Aorta (tissue), 5 donors: ENCODE measurements around the gene RNF113B. TPM values are rescaled to one million over a fixed set of nuclear protein-coding genes. Genes with fewer than 3 reads are reported as not detected.
A peak's percentile ranks its signal among the peaks of the same experiment; 100 is the strongest.

Source experiments
- ATAC-seq: fragments of 200-7000 bp; cut with Tn5 transposase; one replicate; pipeline ENCODE4 v1.9.1; 2022; ENCODE audit warnings: moderate library complexity; ENCODE audit not compliant: low FRiP score
- DNase-seq, 2 donors: peaks; one replicate each; pipeline ENCODE4 v3.0.0-alpha.2; 2020
- H3K27ac ChIP-seq, 2 donors: one replicate each; pipeline ENCODE4 v1.5.1; 2013; ENCODE audit warnings: low read length in 2 of 2, mild to moderate bottlenecking in 2 of 2, moderate library complexity in 2 of 2, control low read depth in 1 of 2, inconsistent platforms in 1 of 2, low read depth in 1 of 2
- H3K27me3 ChIP-seq, 2 donors: one replicate each; pipeline ENCODE4 v1.6.1; 2013; ENCODE audit warnings: control low read depth in 1 of 2, low read length in 1 of 2, mild to moderate bottlenecking in 1 of 2, moderate library complexity in 1 of 2; ENCODE audit not compliant: insufficient read depth in 2 of 2, control insufficient read depth in 1 of 2
- H3K36me3 ChIP-seq, 2 donors: one replicate each; pipeline ENCODE4 v1.6.1; 2013; ENCODE audit warnings: control low read depth in 1 of 2, low read length in 1 of 2, mild to moderate bottlenecking in 1 of 2; ENCODE audit not compliant: insufficient read depth in 2 of 2, control insufficient read depth in 1 of 2
- H3K4me1 ChIP-seq, 2 donors: one replicate each; pipeline ENCODE4 v1.6.1; 2013; ENCODE audit warnings: low read length in 2 of 2, control low read depth in 1 of 2, mild to moderate bottlenecking in 1 of 2, moderate library complexity in 1 of 2; ENCODE audit not compliant: insufficient read depth in 2 of 2, control insufficient read depth in 1 of 2
- H3K4me3 ChIP-seq, 2 donors: one replicate each; pipeline ENCODE4 v1.5.1; 2013; ENCODE audit warnings: low read length in 2 of 2, control low read depth in 1 of 2, mild to moderate bottlenecking in 1 of 2
- H3K9me3 ChIP-seq: one replicate; pipeline ENCODE4 v1.6.1; 2013; ENCODE audit warnings: mild to moderate bottlenecking, low read length; ENCODE audit not compliant: control insufficient read depth
- WGBS, 2 donors: extraction: QIAGEN DNeasy Blood & Tissue Kit; methylation state at CpG; one replicate each; pipeline ENCODE4 v1.1.7; 2013; 5-methylcytosine and 5-hydroxymethylcytosine counted together
- intact Hi-C, 2 donors: fragments of 100-400 bp; cut with DNase I; formaldehyde crosslinking; loops; one replicate each; pipeline versions ENCODE4 v1.14.2 to v1.15.0; 2022
- polyA plus RNA-seq, 2 donors: library from polyadenylated mRNA; stranded (reverse); fragments of 200-250 nt; gene quantifications; one replicate each; pipeline ENCODE4 v1.2.3, GENCODE V29; 2013
- total RNA-seq, 2 donors: library from RNA; stranded (reverse); fragmentation: NEBNext Ultra II Directional; extraction: Animal tissue kit (Norgen Biotek cat#: 25700); gene quantifications; one replicate each; pipeline ENCODE4 v1.2.1, GENCODE V29; 2021
- donor health status: healthy with polysubstance abuse.
- donor health status: Bipolar disorder and iron deficiency.
- donor health status: DM: no; HTN: no; CAD: no.
- donor health status: DM: no; HTN: no; CAD: no.
- donor health status: DM: yes; HTN: yes; CAD: no.

The RNF113B gene
- total and polyA plus RNA-seq, 4 donors = not detected

GRCh38 chr13:98187965-98188261 lies 10.8 kb upstream of the RNF113B start:
- Histone ChIP-seq H3K27me3 (no peaks in the 10 kb centered on the region), H3K27ac (peak overlapping the region in 1 of 2 donors; percentile 26), H3K9me3 (no peaks in the 10 kb centered on the region), H3K4me1 (peaks cover 0 to 2% of the 10 kb centered on the region in 2 donors), H3K4me3 (no peak overlapping the region), H3K36me3 (no peaks in the 10 kb centered on the region)
- 13 to 15% methylated on average over 7 of the region's 7 CpGs for WGBS, 2 donors
- intact Hi-C loops = no loop called here
- peak; percentile 65 for ATAC-seq
- DNase-seq = no peak

- Histone ChIP-seq H3K9me3 (no peaks in the 10 kb centered on the region), H3K27ac (no peak overlapping the region), H3K4me1 (peaks cover 0 to 2% of the 10 kb centered on the region in 2 donors), H3K27me3 (no peaks in the 10 kb centered on the region), H3K4me3 (no peak overlapping the region), H3K36me3 (no peaks in the 10 kb centered on the region)
- DNase-seq (no peak), ATAC-seq (no peak)
- intact Hi-C loops = no loop called here
- WGBS, 2 donors = 35 to 36% methylated on average over 4 of the region's 4 CpGs
Measured at GRCh38 chr13:98187155-98187964, 10.3 kb upstream of the RNF113B start.

GRCh38 chr13:98184792-98185191 lies 7.7 kb upstream of the RNF113B start:
- no peak overlapping the region for H3K27ac ChIP-seq
- H3K4me1 ChIP-seq = peaks cover 0 to 2% of the 10 kb centered on the region in 2 donors
- H3K36me3 ChIP-seq = no peaks in the 10 kb centered on the region
- intact Hi-C loops = no loop called here
- no peaks in the 10 kb centered on the region for H3K9me3 ChIP-seq
- 63 to 69% methylated on average over 1 of the region's 1 CpG for whole genome bisulfite sequencing, 2 donors
- DNase-seq = no peak
- no peaks in the 10 kb centered on the region for H3K27me3 ChIP-seq
- no peak for ATAC-seq
- no peak overlapping the region for H3K4me3 ChIP-seq

- WGBS, 2 donors = 29 to 36% methylated on average over 3 of the region's 3 CpGs
- H3K27me3 ChIP-seq = no peaks in the 10 kb centered on the region
- peaks cover 0 to 2% of the 10 kb centered on the region in 2 donors for H3K4me1 ChIP-seq
- H3K27ac ChIP-seq = no peak overlapping the region
- DNase-seq (no peak), ATAC-seq (no peak)
- H3K4me3 ChIP-seq = no peak overlapping the region
- H3K36me3 ChIP-seq = no peaks in the 10 kb centered on the region
- intact Hi-C loops = no loop called here
- H3K9me3 ChIP-seq = no peaks in the 10 kb centered on the region
Measured at GRCh38 chr13:98182589-98182988, 5.5 kb upstream of the RNF113B start.

- Histone ChIP-seq H3K4me1 (no peaks in the 10 kb centered on the region), H3K9me3 (no peaks in the 10 kb centered on the region), H3K4me3 (no peak overlapping the region), H3K27ac (no peak overlapping the region), H3K27me3 (no peaks in the 10 kb centered on the region), H3K36me3 (no peaks in the 10 kb centered on the region)
- intact Hi-C loops = no loop called here
- ATAC-seq (no peak), DNase-seq (no peak)
- WGBS, 2 donors = 90% methylated on average over 4 of the region's 4 CpGs
Measured at GRCh38 chr13:98182153-98182552, 5.1 kb upstream of the RNF113B start.

GRCh38 chr13:98181111-98181815 lies 4.2 kb upstream of the RNF113B start:
- intact Hi-C loops = no loop called here
- Histone ChIP-seq H3K4me3 (no peak overlapping the region), H3K9me3 (no peaks in the 10 kb centered on the region), H3K27ac (no peak overlapping the region), H3K4me1 (no peaks in the 10 kb centered on the region), H3K27me3 (no peaks in the 10 kb centered on the region), H3K36me3 (no peaks in the 10 kb centered on the region)
- ATAC-seq = no peak
- WGBS, 2 donors = 92% methylated on average over 7 of the region's 7 CpGs
- no peak for DNase-seq

GRCh38 chr13:98180092-98180491 lies 3.0 kb upstream of the RNF113B start:
- intact Hi-C loops = no loop called here
- no peak for DNase-seq
- H3K27me3 ChIP-seq = no peaks in the 10 kb centered on the region
- H3K27ac ChIP-seq = no peak overlapping the region
- no peak overlapping the region for H3K4me3 ChIP-seq
- no peaks in the 10 kb centered on the region for H3K9me3 ChIP-seq
- 84 to 88% methylated on average over 3 of the region's 3 CpGs for WGBS, 2 donors
- no peaks in the 10 kb centered on the region for H3K36me3 ChIP-seq
- H3K4me1 ChIP-seq = no peaks in the 10 kb centered on the region
- ATAC-seq = no peak

GRCh38 chr13:98175823-98176222 lies 1.2 kb downstream of the RNF113B start:
- no peak for ATAC-seq
- Histone ChIP-seq H3K9me3 (no peaks in the 10 kb centered on the region), H3K27ac (no peak overlapping the region), H3K4me3 (no peak overlapping the region), H3K36me3 (no peaks in the 10 kb centered on the region), H3K27me3 (no peaks in the 10 kb centered on the region), H3K4me1 (peaks cover 0 to 3% of the 10 kb centered on the region in 2 donors)
- intact Hi-C loops = no loop called here
- no peak for DNase-seq
- 75 to 83% methylated on average over 3 of the region's 3 CpGs for WGBS, 2 donors

- ATAC-seq = no peak
- no peak overlapping the region for H3K27ac ChIP-seq
- H3K4me3 ChIP-seq = no peak overlapping the region
- no peaks in the 10 kb centered on the region for H3K27me3 ChIP-seq
- intact Hi-C loops = no loop called here
- peaks cover 0 to 3% of the 10 kb centered on the region in 2 donors for H3K4me1 ChIP-seq
- no peak for DNase-seq
- H3K9me3 ChIP-seq = no peaks in the 10 kb centered on the region
- WGBS, 2 donors = 32% methylated on average over 3 of the region's 3 CpGs
- no peaks in the 10 kb centered on the region for H3K36me3 ChIP-seq
Measured at GRCh38 chr13:98175043-98175442, 2.0 kb downstream of the RNF113B start.
